Adrenal gland (tissue), 12 donors: Measurements from ENCODE around the gene IL1A. TPM values are rescaled to one million over a fixed set of nuclear protein-coding genes. Genes with fewer than 3 reads are reported as not detected.

Experiments used
- DNase-seq, 7 donors: peaks; one replicate each; pipeline ENCODE4 v3.0.0-alpha.2; 2019 to 2020
- H3K27ac ChIP-seq, 5 donors: fragments of 200-600 bp; sonication (generic) in 4 of 5; 1 replicate in 3 of 5; 2 replicates in 2 of 5; pipeline versions ENCODE4 v1.5.1 to v1.8.0; 2016 to 2020; ENCODE audit warnings: mild to moderate bottlenecking in 1 of 5
- H3K27me3 ChIP-seq: fragments of 200-600 bp; 2 replicates; pipeline ENCODE4 v1.8.0; 2021
- H3K36me3 ChIP-seq, 2 donors: fragments of 200-600 bp; replicated peaks in 1 of 2; 1 replicate in 1 of 2; 2 replicates in 1 of 2; pipeline versions ENCODE4 v1.5.1 to v1.8.0; 2018 to 2022
- H3K4me1 ChIP-seq, 2 donors: fragments of 200-600 bp; replicated peaks in 1 of 2; 1 replicate in 1 of 2; 2 replicates in 1 of 2; pipeline versions ENCODE4 v1.5.1 to v1.8.0; 2018 to 2021
- H3K4me3 ChIP-seq, 4 donors: fragments of 200-600 bp; sonication (generic) in 3 of 4; one replicate each; pipeline ENCODE4 v1.5.1; 2016 to 2018
- H3K9me3 ChIP-seq, 3 donors: fragments of 200-600 bp; sonication (generic) in 1 of 3; replicated peaks in 1 of 3; 1 replicate in 2 of 3; 2 replicates in 1 of 3; pipeline versions ENCODE4 v1.5.1 to v1.8.0; 2016 to 2021
- CTCF ChIP-seq, 6 experiments: fragments of 450-650 bp in 4 of 6; fragments of 200-600 bp in 2 of 6; sonication (generic) in 1 of 6; IDR thresholded peaks; 1 replicate in 5 of 6; 2 replicates in 1 of 6; pipeline versions ENCODE4 v1.5.1 to v1.8.0; 2016 to 2021; ENCODE audit warnings: antibody characterized with exemption in 6 of 6, mild to moderate bottlenecking in 2 of 6, moderate library complexity in 1 of 6
- POLR2A ChIP-seq, 2 donors: fragments of 450-650 bp; IDR thresholded peaks; one replicate each; pipeline ENCODE4 v1.6.1; 2017; ENCODE audit warnings: antibody characterized with exemption in 2 of 2, mild to moderate bottlenecking in 2 of 2, moderate library complexity in 1 of 2
- WGBS, 4 donors: extraction: QIAGEN DNeasy Blood & Tissue Kit in 2 of 4; methylation state at CpG; one replicate each; pipeline versions ENCODE4 v1.1.5 to v1.1.7; 2013 to 2017; 5-methylcytosine and 5-hydroxymethylcytosine counted together
- intact Hi-C, 2 donors: fragments of 100-400 bp; cut with DNase I; formaldehyde crosslinking; loops; one replicate each; pipeline versions ENCODE4 v1.14.1 to v1.15.0; 2022 to 2023
- polyA plus RNA-seq, 3 donors: library from polyadenylated mRNA; stranded (reverse); fragments of 200-250 nt in 2 of 3; fragments of 350-450 nt in 1 of 3; fragmentation: Illumina TruSeq in 1 of 3; extraction: RNeasy Lipid Tissue Mini Kit (QIAGEN cat#74804) in 1 of 3; gene quantifications; one replicate each; pipeline ENCODE4 v1.2.3, GENCODE V29; 2013 to 2014
- total RNA-seq, 9 donors: library from RNA; depleted of rRNA in 4 of 9; stranded (reverse); fragments of >200 nt in 4 of 9; fragments of 120-200 nt in 1 of 9; fragmentation: NEBNext Ultra II Directional in 1 of 9; extraction: Animal tissue kit (Norgen Biotek cat#: 25700) in 1 of 9; gene quantifications; one replicate each; pipeline versions ENCODE4 v1.1.0 to v1.2.4, GENCODE V29; 2013 to 2023
- donor health status: healthy with polysubstance abuse.
- donor health status: Bipolar disorder and iron deficiency.
- donor health status: DM: yes; HTN: yes; CAD: no.
- donor health status: DM: no; HTN: no; CAD: no.
- donor health status: DM: no; HTN: no; CAD: no.
- donor health status: DM: yes; HTN: yes; CAD: no.

Gene IL1A
- total and polyA plus RNA-seq, 12 donors, result 0.07 to 0.67 (median 0.18) TPM; not detected in 9

- intact Hi-C loops, result no loop called here
- no peak for DNase-seq
- H3K4me3 ChIP-seq, result no peak overlapping the region
- no peaks in the 10 kb centered on the region for H3K27me3 ChIP-seq
- no peaks in the 10 kb centered on the region for H3K36me3 ChIP-seq
- WGBS, 4 donors, result 48 to 59% (median 52%) methylated on average over 1 of the region's 1 CpG
- H3K27ac ChIP-seq, result no peak overlapping the region
- H3K4me1 ChIP-seq, result peaks cover 6 to 11% of the 10 kb centered on the region in 2 donors
- H3K9me3 ChIP-seq, result no peaks in the 10 kb centered on the region
- TF ChIP-seq POLR2A (IDR thresholded peaks at IDR 0.05) (no peak), CTCF (IDR thresholded peaks at IDR 0.05) (peak in 1 of 6 experiments; percentile 10)
These were observed 15.9 kb downstream of the IL1A start for GRCh38 chr2:112768432-112768831.

GRCh38 chr2:112767693-112768330 lies 16.5 kb downstream of the IL1A start:
- Histone ChIP-seq H3K4me3 (peak overlapping the region in 1 of 4 donors; percentile 10), H3K36me3 (no peaks in the 10 kb centered on the region), H3K4me1 (peaks cover 6 to 11% of the 10 kb centered on the region in 2 donors), H3K9me3 (no peaks in the 10 kb centered on the region), H3K27me3 (no peaks in the 10 kb centered on the region), H3K27ac (no peak overlapping the region)
- no peak for TF ChIP-seq POLR2A (IDR thresholded peaks at IDR 0.05)
- intact Hi-C loops, result no loop called here
- no peak for DNase-seq
- 64 to 82% (median 69%) methylated on average over 6 of the region's 6 CpGs for WGBS, 4 donors

- TF ChIP-seq CTCF (IDR thresholded peaks at IDR 0.05) (no peak), POLR2A (IDR thresholded peaks at IDR 0.05) (no peak)
- intact Hi-C loops, result no loop called here
- Histone ChIP-seq H3K27ac (no peak overlapping the region), H3K27me3 (no peaks in the 10 kb centered on the region), H3K4me1 (peaks cover 6 to 11% of the 10 kb centered on the region in 2 donors), H3K36me3 (no peaks in the 10 kb centered on the region), H3K9me3 (no peaks in the 10 kb centered on the region), H3K4me3 (peak overlapping the region in 1 of 4 donors; percentile 74)
- 51 to 63% (median 57%) methylated on average over 4 of the region's 4 CpGs for WGBS, 4 donors
- no peak for DNase-seq
These were observed 19.0 kb downstream of the IL1A start for GRCh38 chr2:112765251-112765650.

GRCh38 chr2:112764071-112765044 lies 19.9 kb downstream of the IL1A start, which contains the start of gene CKAP2L:
Gene CKAP2L (minus strand): TSS chr2:112764609. CDS start chr2:112764598, 11 bp downstream.
- intact Hi-C loops, result no loop called here
- peaks cover 6 to 11% of the 10 kb centered on the region in 2 donors for H3K4me1 ChIP-seq
- H3K36me3 ChIP-seq, result no peaks in the 10 kb centered on the region
- 0 to 1% (median 0%) methylated on average over 17 to 79 of the region's 79 CpGs for WGBS, 4 donors
- TF ChIP-seq POLR2A (IDR thresholded peaks at IDR 0.05), result no peak
- no peak for TF ChIP-seq CTCF (IDR thresholded peaks at IDR 0.05)
- no peak within 1 kb of the TSS for H3K27ac ChIP-seq
- DNase-seq, result peak; percentile 94 to 98 (median 96)
- no peaks in the 10 kb centered on the region for H3K27me3 ChIP-seq
- no peaks in the 10 kb centered on the region for H3K9me3 ChIP-seq
- peak within 1 kb of the TSS in 2 of 4 donors; percentile 52 to 74 for H3K4me3 ChIP-seq
